K562 (cell line): ENCODE data around the gene PIAS3. TPM values are rescaled to one million over a fixed set of nuclear protein-coding genes. Genes with fewer than 3 reads are reported as not detected.

ENCODE experiments used
- CAMTA2 ChIP-seq: fragments of 250-450 bp; sonication (Bioruptor Pico); conservative IDR thresholded peaks from 2 replicates; pipeline ENCODE4 v1.5.1; 2022
- CCNT2 ChIP-seq: IDR thresholded peaks from 2 replicates; pipeline ENCODE4 v1.6.1; 2011; ENCODE audit warnings: borderline replicate concordance, low read depth, mild to moderate bottlenecking, moderate library complexity, mixed read lengths, low read length; ENCODE audit not compliant: insufficient read length; ENCODE audit errors: extremely low read depth
- CTBP1 ChIP-seq: fragments of 450-650 bp; IDR thresholded peaks from 2 replicates; pipeline ENCODE4 v1.6.1; 2016; ENCODE audit warnings: borderline replicate concordance
- DPF2 ChIP-seq: fragments of 450-650 bp; IDR thresholded peaks from 2 replicates; pipeline ENCODE4 v1.6.1; 2016
- ELF2 ChIP-seq: fragments of 250-450 bp; sonication (Bioruptor Pico); IDR thresholded peaks from 2 replicates; pipeline ENCODE4 v1.5.0; 2021; ENCODE audit warnings: mild to moderate bottlenecking
- EP400 ChIP-seq: fragments of 450-650 bp; IDR thresholded peaks from 2 replicates; pipeline ENCODE4 v1.6.1; 2017; ENCODE audit warnings: antibody characterized with exemption, mild to moderate bottlenecking, moderate library complexity
- HEY1 ChIP-seq: fragments of 250-450 bp; sonication (Bioruptor Pico); IDR thresholded peaks from 2 replicates; pipeline ENCODE4 v1.5.0; 2020; ENCODE audit warnings: mild to moderate bottlenecking, moderate library complexity, borderline replicate concordance
- KDM4B ChIP-seq, 2 experiments: fragments of 450-650 bp in 1 of 2; sonication (generic) in 1 of 2; IDR thresholded peaks; 2 replicates each; pipeline ENCODE4 v1.6.1; 2016 to 2017; ENCODE audit warnings: borderline replicate concordance in 2 of 2, antibody characterized with exemption in 1 of 2, low read depth in 1 of 2, mild to moderate bottlenecking in 1 of 2
- POLR2H ChIP-seq: IDR thresholded peaks from 2 replicates; pipeline ENCODE4 v1.6.1; 2016; ENCODE audit warnings: missing genetic modification characterization, low read depth, mild to moderate bottlenecking, control low read depth, missing compliant biosample characterization, moderate library complexity
- SPI1 ChIP-seq: IDR thresholded peaks from 2 replicates; pipeline ENCODE4 v1.6.1; 2011; ENCODE audit warnings: low read depth, low read length, control low read depth, borderline replicate concordance
- SUPT5H ChIP-seq: fragments of 450-650 bp; IDR thresholded peaks from 2 replicates; pipeline ENCODE4 v1.6.1; 2016
- TEAD1 ChIP-seq, 2 experiments: fragments of 450-650 bp in 1 of 2; sonication (generic) in 1 of 2; formaldehyde crosslinking; IDR thresholded peaks; 2 replicates each; pipeline versions ENCODE4 v1.4.0 to v1.8.0; 2020 to 2022; ENCODE audit warnings: mild to moderate bottlenecking in 2 of 2, missing genetic modification reagents in 1 of 2
- THRA ChIP-seq: fragments of 450-650 bp; IDR thresholded peaks from 2 replicates; pipeline ENCODE4 v1.6.1; 2017; ENCODE audit warnings: mild to moderate bottlenecking, moderate library complexity
- THRAP3 ChIP-seq: fragments of 450-650 bp; IDR thresholded peaks from 2 replicates; pipeline ENCODE4 v1.6.1; 2016; ENCODE audit warnings: mild to moderate bottlenecking, inconsistent platforms, borderline replicate concordance
- ZBTB17 ChIP-seq: fragments of 450-650 bp; formaldehyde crosslinking; IDR thresholded peaks from 2 replicates; pipeline ENCODE4 v1.4.0; 2020; ENCODE audit warnings: mild to moderate bottlenecking
- ZNF143 ChIP-seq: sonication (generic); formaldehyde crosslinking; IDR thresholded peaks from 2 replicates; pipeline ENCODE4 v1.9.0; 2022; ENCODE audit warnings: mild to moderate bottlenecking, missing genetic modification reagents
- ZNF507 ChIP-seq: conservative IDR thresholded peaks from 2 replicates; pipeline ENCODE4 v1.6.1; 2017; ENCODE audit warnings: missing genetic modification characterization, missing compliant biosample characterization
- ZNF668 ChIP-seq: fragments of 250-450 bp; sonication (Bioruptor Pico); IDR thresholded peaks from 2 replicates; pipeline ENCODE4 v1.8.0; 2022; ENCODE audit warnings: mild to moderate bottlenecking, inconsistent platforms
- ZNF707 ChIP-seq: fragments of 250-450 bp; sonication (Bioruptor Pico); conservative IDR thresholded peaks from 2 replicates; pipeline ENCODE4 v1.8.0; 2022; ENCODE audit warnings: inconsistent platforms, mild to moderate bottlenecking, moderate library complexity
- ZNF830 ChIP-seq: fragments of 250-450 bp; sonication (Bioruptor Pico); IDR thresholded peaks from 2 replicates; pipeline ENCODE4 v1.5.0; 2021; ENCODE audit warnings: mild to moderate bottlenecking
- polyA plus RNA-seq, 8 experiments: library from polyadenylated mRNA; depleted of rRNA in 4 of 8; stranded (reverse) in 5 of 8; unstranded in 3 of 8; fragments of >200 nt; fragmentation: Nextera tagmentation in 2 of 8; fragmentation: Illumina TruSeq in 1 of 8; extraction: Ambion mirVana in 2 of 8; extraction: Trizol in 1 of 8; gene quantifications; 2 replicates each; pipeline versions ENCODE4 v1.2.1 to v1.2.3, GENCODE V29; 2011 to 2014; ENCODE audit warnings: inconsistent platforms in 1 of 8, missing spikeins in 1 of 8
- total RNA-seq, 7 experiments: library from RNA; depleted of rRNA in 6 of 7; stranded (reverse); fragments of >200 nt in 6 of 7; fragmentation: Illumina TruSeq in 2 of 7; extraction: Trizol in 2 of 7; gene quantifications; 2 replicates each; pipeline versions ENCODE4 v1.2.1 to v1.2.3, GENCODE V29; 2011 to 2021; ENCODE audit warnings: low replicate concordance in 1 of 7
- TF ChIP-seq, protein P1 (sequence below): IDR thresholded peaks from 3 replicates; pipeline ENCODE4 v1.6.1; 2011; ENCODE audit warnings: borderline replicate concordance, mild to moderate bottlenecking, moderate library complexity; ENCODE audit not compliant: insufficient read length; ENCODE audit errors: extremely low read depth
- TF ChIP-seq, protein P2 (sequence below): IDR thresholded peaks from 2 replicates; pipeline ENCODE4 v1.6.1; 2011; ENCODE audit not compliant: insufficient read length; ENCODE audit errors: extremely low read depth
- TF ChIP-seq, protein P3 (sequence below): sonication (generic); IDR thresholded peaks from 2 replicates; pipeline ENCODE4 v1.6.1; 2016
- TF ChIP-seq, protein P4 (sequence below): sonication (generic); formaldehyde crosslinking; IDR thresholded peaks from 2 replicates; pipeline ENCODE4 v1.8.0; 2022; ENCODE audit warnings: missing genetic modification reagents, mild to moderate bottlenecking, borderline replicate concordance

PIAS3 gene
- total and polyA plus RNA-seq, 9 of the 15 experiments (the other 6 are each of a cell fraction or from before 2014, with no cell fraction given) = 1.1 to 25.6 (median 7.9) TPM

DNA sequence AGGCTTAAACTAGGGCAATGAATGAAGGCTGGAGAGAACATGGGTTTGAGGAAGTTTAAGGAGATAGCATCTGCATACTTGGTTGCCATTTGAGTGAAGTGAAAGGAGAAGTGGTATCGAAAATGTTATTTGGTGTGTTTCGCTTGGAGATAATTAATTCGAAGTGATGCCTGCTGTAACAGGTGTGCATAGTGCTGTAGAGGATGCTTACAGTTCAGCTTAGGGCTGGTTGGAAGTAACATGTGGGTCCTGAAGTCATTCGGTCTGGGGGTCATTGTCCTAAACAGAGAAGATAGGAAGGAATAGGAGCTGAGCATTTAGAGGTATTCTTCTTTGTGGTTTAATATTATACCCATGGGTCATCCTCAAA lies 13.8 kb downstream of the PIAS3 start (continued):
- TF ChIP-seq ZNF507 (no peak), CAMTA2 (CRISPR knock-in tag) (no peak), ZNF143 (CRISPR knock-in tag) (no peak), ZNF668 (CRISPR knock-in tag) (no peak), CTBP1 (no peak), CCNT2 (no peak), DPF2 (no peak; the same call in 1 of the 2 replicates), ELF2 (no peak), HEY1 (CRISPR knock-in tag) (no peak), ZNF707 (CRISPR knock-in tag) (no peak), ZBTB17 (CRISPR knock-in tag) (no peak; the same call in 1 of the 2 replicates), THRA (no peak), ZNF830 (CRISPR knock-in tag) (no peak), POLR2H (tag) (no peak), SPI1 (peak; percentile 83), SUPT5H (no peak), EP400 (no peak), TEAD1 (CRISPR knock-in tag; IDR thresholded peaks at IDR 0.05) (peak; percentile 2 to 64; a peak in 1 of 4 replicates), THRAP3 (0 out of 2 replicates have a peak, but pooled peaks have one; percentile 45), KDM4B (IDR thresholded peaks at IDR 0.05; ENCODE audit: borderline replicate concordance in 2 of 2, low read depth in 1 of 2) (no peak)
- TF ChIP-seq, protein P1, sequence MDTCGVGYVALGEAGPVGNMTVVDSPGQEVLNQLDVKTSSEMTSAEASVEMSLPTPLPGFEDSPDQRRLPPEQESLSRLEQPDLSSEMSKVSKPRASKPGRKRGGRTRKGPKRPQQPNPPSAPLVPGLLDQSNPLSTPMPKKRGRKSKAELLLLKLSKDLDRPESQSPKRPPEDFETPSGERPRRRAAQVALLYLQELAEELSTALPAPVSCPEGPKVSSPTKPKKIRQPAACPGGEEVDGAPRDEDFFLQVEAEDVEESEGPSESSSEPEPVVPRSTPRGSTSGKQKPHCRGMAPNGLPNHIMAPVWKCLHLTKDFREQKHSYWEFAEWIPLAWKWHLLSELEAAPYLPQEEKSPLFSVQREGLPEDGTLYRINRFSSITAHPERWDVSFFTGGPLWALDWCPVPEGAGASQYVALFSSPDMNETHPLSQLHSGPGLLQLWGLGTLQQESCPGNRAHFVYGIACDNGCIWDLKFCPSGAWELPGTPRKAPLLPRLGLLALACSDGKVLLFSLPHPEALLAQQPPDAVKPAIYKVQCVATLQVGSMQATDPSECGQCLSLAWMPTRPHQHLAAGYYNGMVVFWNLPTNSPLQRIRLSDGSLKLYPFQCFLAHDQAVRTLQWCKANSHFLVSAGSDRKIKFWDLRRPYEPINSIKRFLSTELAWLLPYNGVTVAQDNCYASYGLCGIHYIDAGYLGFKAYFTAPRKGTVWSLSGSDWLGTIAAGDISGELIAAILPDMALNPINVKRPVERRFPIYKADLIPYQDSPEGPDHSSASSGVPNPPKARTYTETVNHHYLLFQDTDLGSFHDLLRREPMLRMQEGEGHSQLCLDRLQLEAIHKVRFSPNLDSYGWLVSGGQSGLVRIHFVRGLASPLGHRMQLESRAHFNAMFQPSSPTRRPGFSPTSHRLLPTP = no peak
- TF ChIP-seq, protein P2, sequence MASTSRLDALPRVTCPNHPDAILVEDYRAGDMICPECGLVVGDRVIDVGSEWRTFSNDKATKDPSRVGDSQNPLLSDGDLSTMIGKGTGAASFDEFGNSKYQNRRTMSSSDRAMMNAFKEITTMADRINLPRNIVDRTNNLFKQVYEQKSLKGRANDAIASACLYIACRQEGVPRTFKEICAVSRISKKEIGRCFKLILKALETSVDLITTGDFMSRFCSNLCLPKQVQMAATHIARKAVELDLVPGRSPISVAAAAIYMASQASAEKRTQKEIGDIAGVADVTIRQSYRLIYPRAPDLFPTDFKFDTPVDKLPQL = no peak
- TF ChIP-seq, protein P3, sequence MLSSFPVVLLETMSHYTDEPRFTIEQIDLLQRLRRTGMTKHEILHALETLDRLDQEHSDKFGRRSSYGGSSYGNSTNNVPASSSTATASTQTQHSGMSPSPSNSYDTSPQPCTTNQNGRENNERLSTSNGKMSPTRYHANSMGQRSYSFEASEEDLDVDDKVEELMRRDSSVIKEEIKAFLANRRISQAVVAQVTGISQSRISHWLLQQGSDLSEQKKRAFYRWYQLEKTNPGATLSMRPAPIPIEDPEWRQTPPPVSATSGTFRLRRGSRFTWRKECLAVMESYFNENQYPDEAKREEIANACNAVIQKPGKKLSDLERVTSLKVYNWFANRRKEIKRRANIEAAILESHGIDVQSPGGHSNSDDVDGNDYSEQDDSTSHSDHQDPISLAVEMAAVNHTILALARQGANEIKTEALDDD = no peak
- TF ChIP-seq, protein P4, sequence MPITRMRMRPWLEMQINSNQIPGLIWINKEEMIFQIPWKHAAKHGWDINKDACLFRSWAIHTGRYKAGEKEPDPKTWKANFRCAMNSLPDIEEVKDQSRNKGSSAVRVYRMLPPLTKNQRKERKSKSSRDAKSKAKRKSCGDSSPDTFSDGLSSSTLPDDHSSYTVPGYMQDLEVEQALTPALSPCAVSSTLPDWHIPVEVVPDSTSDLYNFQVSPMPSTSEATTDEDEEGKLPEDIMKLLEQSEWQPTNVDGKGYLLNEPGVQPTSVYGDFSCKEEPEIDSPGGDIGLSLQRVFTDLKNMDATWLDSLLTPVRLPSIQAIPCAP (CRISPR knock-in tag) = no peak
